ENCODE measurements around the gene MPP2.

MPP2 gene

GRCh38 chr17:43879723-43880419 is 27.5 kb downstream of the MPP2 start:
- H3K4me3 ChIP-seq = no peak overlapping the region
- H3K9me3 ChIP-seq (ENCODE audit: low read depth, low read length) = no peaks in the 10 kb centered on the region
- no peak for TF ChIP-seq FOXP2 (optimal IDR thresholded peaks at IDR 0.05; ENCODE audit: control extremely low read depth, extremely low read length, insufficient read depth)
- TF ChIP-seq POLR2AphosphoS5 (IDR thresholded peaks at IDR 0.05; ENCODE audit: borderline replicate concordance, low read depth, low read length) = no peak
- TF ChIP-seq EZH2 (IDR thresholded peaks at IDR 0.05) = no peak
- no peaks in the 10 kb centered on the region for H3K36me3 ChIP-seq (ENCODE audit: insufficient read depth, low read length)
- H3K27ac ChIP-seq = no peak overlapping the region
- no peak for DNase-seq (ENCODE audit: low read depth, low spot score)
- H3K9ac ChIP-seq (ENCODE audit: insufficient read length) = no peak overlapping the region

- peak overlapping the region; percentile 4; the same call in 1 of the 2 replicates for H3K27ac ChIP-seq
- peak; percentile 56 for DNase-seq (ENCODE audit: low read depth, low spot score)
- peak overlapping the region; percentile 4 for H3K9ac ChIP-seq (ENCODE audit: insufficient read length)
- TF ChIP-seq FOXP2 (optimal IDR thresholded peaks at IDR 0.05; ENCODE audit: control extremely low read depth, extremely low read length, insufficient read depth) (peak; percentile 52), POLR2AphosphoS5 (IDR thresholded peaks at IDR 0.05; ENCODE audit: borderline replicate concordance, low read depth, low read length) (no peak)
- H3K4me3 ChIP-seq = no peak overlapping the region
- H3K36me3 ChIP-seq (ENCODE audit: insufficient read depth, low read length) = no peaks in the 10 kb centered on the region
- H3K9me3 ChIP-seq (ENCODE audit: low read depth, low read length) = no peaks in the 10 kb centered on the region
These were observed 28.8 kb downstream of the MPP2 start for GRCh38 chr17:43878260-43879175.

GRCh38 chr17:43877451-43878155 is 29.7 kb downstream of the MPP2 start:
- H3K36me3 ChIP-seq (ENCODE audit: insufficient read depth, low read length) = no peaks in the 10 kb centered on the region
- H3K9me3 ChIP-seq (ENCODE audit: low read depth, low read length) = no peaks in the 10 kb centered on the region
- no peak for DNase-seq (ENCODE audit: low read depth, low spot score)
- H3K9ac ChIP-seq (ENCODE audit: insufficient read length) = no peak overlapping the region
- no peak overlapping the region for H3K4me3 ChIP-seq
- no peak overlapping the region for H3K27ac ChIP-seq
- TF ChIP-seq EZH2 (IDR thresholded peaks at IDR 0.05) (no peak), FOXP2 (optimal IDR thresholded peaks at IDR 0.05; ENCODE audit: control extremely low read depth, extremely low read length, insufficient read depth) (no peak), POLR2AphosphoS5 (IDR thresholded peaks at IDR 0.05; ENCODE audit: borderline replicate concordance, low read depth, low read length) (no peak)

DNA sequence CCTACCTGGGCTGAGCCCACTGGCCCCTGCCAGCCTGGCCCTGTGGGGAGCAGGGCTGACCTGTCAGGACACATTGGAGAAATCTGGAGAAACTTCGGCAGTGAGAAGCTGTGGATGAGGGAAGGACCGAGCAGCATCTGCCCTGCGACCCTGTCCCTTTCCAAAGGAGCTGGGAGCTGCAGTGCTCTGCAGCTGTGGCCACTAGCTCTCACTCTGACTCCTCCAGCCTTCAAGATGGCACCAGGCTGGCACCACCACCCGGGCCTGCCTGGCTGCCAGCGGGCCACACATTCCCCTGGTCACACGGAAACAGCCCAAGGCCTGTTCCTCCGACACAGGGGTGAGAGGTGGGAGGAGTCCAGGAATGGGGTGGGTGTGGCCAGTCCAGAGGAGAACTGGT is 30.3 kb downstream of the MPP2 start:
- H3K27ac ChIP-seq = no peak overlapping the region
- H3K4me3 ChIP-seq = no peak overlapping the region
- no peak for DNase-seq (ENCODE audit: low read depth, low spot score)
- H3K36me3 ChIP-seq (ENCODE audit: insufficient read depth, low read length) = no peaks in the 10 kb centered on the region
- H3K9ac ChIP-seq (ENCODE audit: insufficient read length) = no peak overlapping the region
- no peak for TF ChIP-seq EZH2 (IDR thresholded peaks at IDR 0.05)
- TF ChIP-seq FOXP2 (optimal IDR thresholded peaks at IDR 0.05; ENCODE audit: control extremely low read depth, extremely low read length, insufficient read depth) = no peak
- no peak for TF ChIP-seq POLR2AphosphoS5 (IDR thresholded peaks at IDR 0.05; ENCODE audit: borderline replicate concordance, low read depth, low read length)
- H3K9me3 ChIP-seq (ENCODE audit: low read depth, low read length) = no peaks in the 10 kb centered on the region

GRCh38 chr17:43875476-43876147 is 31.7 kb downstream of the MPP2 start:
- TF ChIP-seq FOXP2 (optimal IDR thresholded peaks at IDR 0.05; ENCODE audit: control extremely low read depth, extremely low read length, insufficient read depth) (no peak), POLR2AphosphoS5 (IDR thresholded peaks at IDR 0.05; ENCODE audit: borderline replicate concordance, low read depth, low read length) (no peak), EZH2 (IDR thresholded peaks at IDR 0.05) (no peak)
- H3K4me3 ChIP-seq = no peak overlapping the region
- no peaks in the 10 kb centered on the region for H3K36me3 ChIP-seq (ENCODE audit: insufficient read depth, low read length)
- no peak for DNase-seq (ENCODE audit: low read depth, low spot score)
- no peak overlapping the region for H3K9ac ChIP-seq (ENCODE audit: insufficient read length)
- no peaks in the 10 kb centered on the region for H3K9me3 ChIP-seq (ENCODE audit: low read depth, low read length)
- H3K27ac ChIP-seq = no peak overlapping the region

- no peaks in the 10 kb centered on the region for H3K36me3 ChIP-seq (ENCODE audit: insufficient read depth, low read length)
- no peaks in the 10 kb centered on the region for H3K9me3 ChIP-seq (ENCODE audit: low read depth, low read length)
- no peak overlapping the region for H3K9ac ChIP-seq (ENCODE audit: insufficient read length)
- no peak for DNase-seq (ENCODE audit: low read depth, low spot score)
- H3K27ac ChIP-seq = peak overlapping the region; percentile 67; the same call in 1 of the 2 replicates
- H3K4me3 ChIP-seq = peak overlapping the region; percentile 68
- TF ChIP-seq FOXP2 (optimal IDR thresholded peaks at IDR 0.05; ENCODE audit: control extremely low read depth, extremely low read length, insufficient read depth) (no peak), POLR2AphosphoS5 (IDR thresholded peaks at IDR 0.05; ENCODE audit: borderline replicate concordance, low read depth, low read length) (no peak), EZH2 (IDR thresholded peaks at IDR 0.05) (no peak)
These were observed 33.0 kb downstream of the MPP2 start for GRCh38 chr17:43874293-43874692.

DNA sequence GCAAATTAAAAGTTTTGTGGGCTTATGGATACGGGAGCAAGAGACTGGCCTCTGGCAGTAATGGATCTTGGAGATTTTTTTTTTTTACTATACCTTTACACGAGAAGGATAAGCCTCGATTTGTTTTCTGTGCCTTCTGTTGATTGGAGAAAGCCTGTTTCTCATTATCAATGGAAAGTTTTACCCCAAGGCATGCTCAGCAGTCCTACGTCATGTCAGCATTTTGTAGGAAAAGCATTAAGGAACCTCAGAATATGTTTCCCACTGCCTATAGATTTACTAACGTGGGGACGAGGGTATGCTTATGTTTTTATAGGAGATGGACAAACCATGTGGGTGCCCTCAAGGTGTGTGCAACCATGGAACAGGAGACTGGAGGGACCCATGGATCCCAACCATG is 33.5 kb downstream of the MPP2 start:
- no peak overlapping the region for H3K9ac ChIP-seq (ENCODE audit: insufficient read length)

More for the DNA sequence above, 33.5 kb downstream of the MPP2 start:
- DNase-seq (ENCODE audit: low read depth, low spot score) = peak; percentile 59
- Histone ChIP-seq H3K36me3 (ENCODE audit: insufficient read depth, low read length) (no peaks in the 10 kb centered on the region), H3K4me3 (peak overlapping the region; percentile 68), H3K9me3 (ENCODE audit: low read depth, low read length) (no peaks in the 10 kb centered on the region), H3K27ac (peak overlapping the region; percentile 89)
- no peak for TF ChIP-seq POLR2AphosphoS5 (IDR thresholded peaks at IDR 0.05; ENCODE audit: borderline replicate concordance, low read depth, low read length)
- TF ChIP-seq FOXP2 (optimal IDR thresholded peaks at IDR 0.05; ENCODE audit: control extremely low read depth, extremely low read length, insufficient read depth) = no peak
- TF ChIP-seq EZH2 (IDR thresholded peaks at IDR 0.05) = no peak
